ENCODE measurements around the gene PRKCB. TPM values are rescaled to one million over a fixed set of nuclear protein-coding genes. Genes with fewer than 3 reads are reported as not detected.

Gene PRKCB
- total RNA-seq, 4 donors from 2014 or later = 7.4 to 21.6 (median 12.9) TPM

DNA sequence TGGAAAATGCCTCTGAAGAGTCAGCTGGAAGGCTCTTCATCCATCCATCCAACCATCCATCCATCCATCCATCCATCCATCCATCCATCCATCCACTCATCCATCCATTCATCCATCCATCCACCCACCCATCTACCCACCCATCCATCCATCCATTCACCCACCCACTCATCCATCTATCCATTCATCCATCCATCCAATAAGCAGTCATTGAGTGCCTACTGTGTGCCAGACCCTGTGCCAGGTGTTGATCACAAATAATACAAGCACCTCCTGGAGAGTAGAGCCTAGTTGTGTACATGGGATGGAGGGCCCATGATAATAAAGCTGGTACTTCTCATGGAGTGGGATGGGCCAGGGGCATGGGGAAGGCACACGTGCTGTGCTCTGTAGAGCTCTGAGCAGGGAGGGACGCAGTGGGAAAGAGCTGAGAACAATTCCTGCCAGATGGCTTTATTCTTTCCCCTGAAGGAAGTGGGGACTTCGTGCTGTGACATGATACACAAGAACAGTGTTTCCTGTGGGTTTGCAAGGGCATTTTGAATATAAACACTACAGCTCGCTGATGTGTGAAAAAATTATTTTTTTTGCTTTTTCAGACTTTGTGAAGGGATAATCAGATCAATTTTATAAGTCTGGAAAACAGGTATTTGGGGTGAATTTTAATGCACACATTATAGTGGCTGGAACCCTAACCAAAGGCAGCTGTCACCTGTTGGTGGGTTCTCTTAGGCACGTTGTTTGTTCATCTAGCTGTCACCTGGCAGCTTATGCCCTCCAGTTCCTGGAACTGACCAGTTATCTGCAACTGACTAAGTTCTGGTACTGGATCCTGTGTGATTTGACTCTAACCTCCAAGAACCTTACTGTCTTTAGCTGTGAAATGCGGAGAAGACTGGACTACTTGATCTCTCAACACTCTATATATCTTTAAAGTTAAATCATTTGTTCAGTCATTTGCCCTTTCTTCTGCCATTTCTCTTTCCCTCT is 61.3 kb downstream of the PRKCB start:
- H3K4me3 ChIP-seq (ENCODE audit: low read depth, poor library complexity, severe bottlenecking) = no peak overlapping the region
- intact Hi-C loops (cut with DNase I; ENCODE audit: low total_unique reads) = no loop called here
- TF ChIP-seq, protein P1, sequence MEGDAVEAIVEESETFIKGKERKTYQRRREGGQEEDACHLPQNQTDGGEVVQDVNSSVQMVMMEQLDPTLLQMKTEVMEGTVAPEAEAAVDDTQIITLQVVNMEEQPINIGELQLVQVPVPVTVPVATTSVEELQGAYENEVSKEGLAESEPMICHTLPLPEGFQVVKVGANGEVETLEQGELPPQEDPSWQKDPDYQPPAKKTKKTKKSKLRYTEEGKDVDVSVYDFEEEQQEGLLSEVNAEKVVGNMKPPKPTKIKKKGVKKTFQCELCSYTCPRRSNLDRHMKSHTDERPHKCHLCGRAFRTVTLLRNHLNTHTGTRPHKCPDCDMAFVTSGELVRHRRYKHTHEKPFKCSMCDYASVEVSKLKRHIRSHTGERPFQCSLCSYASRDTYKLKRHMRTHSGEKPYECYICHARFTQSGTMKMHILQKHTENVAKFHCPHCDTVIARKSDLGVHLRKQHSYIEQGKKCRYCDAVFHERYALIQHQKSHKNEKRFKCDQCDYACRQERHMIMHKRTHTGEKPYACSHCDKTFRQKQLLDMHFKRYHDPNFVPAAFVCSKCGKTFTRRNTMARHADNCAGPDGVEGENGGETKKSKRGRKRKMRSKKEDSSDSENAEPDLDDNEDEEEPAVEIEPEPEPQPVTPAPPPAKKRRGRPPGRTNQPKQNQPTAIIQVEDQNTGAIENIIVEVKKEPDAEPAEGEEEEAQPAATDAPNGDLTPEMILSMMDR (IDR thresholded peaks at IDR 0.05) = no peak
- no peak for TF ChIP-seq POLR2A (IDR thresholded peaks at IDR 0.05)
- no peak for DNase-seq (ENCODE audit: low spot score in 2 of 2)
- WGBS, 2 donors = 49 to 57% methylated on average over 6 of the region's 6 CpGs

DNA sequence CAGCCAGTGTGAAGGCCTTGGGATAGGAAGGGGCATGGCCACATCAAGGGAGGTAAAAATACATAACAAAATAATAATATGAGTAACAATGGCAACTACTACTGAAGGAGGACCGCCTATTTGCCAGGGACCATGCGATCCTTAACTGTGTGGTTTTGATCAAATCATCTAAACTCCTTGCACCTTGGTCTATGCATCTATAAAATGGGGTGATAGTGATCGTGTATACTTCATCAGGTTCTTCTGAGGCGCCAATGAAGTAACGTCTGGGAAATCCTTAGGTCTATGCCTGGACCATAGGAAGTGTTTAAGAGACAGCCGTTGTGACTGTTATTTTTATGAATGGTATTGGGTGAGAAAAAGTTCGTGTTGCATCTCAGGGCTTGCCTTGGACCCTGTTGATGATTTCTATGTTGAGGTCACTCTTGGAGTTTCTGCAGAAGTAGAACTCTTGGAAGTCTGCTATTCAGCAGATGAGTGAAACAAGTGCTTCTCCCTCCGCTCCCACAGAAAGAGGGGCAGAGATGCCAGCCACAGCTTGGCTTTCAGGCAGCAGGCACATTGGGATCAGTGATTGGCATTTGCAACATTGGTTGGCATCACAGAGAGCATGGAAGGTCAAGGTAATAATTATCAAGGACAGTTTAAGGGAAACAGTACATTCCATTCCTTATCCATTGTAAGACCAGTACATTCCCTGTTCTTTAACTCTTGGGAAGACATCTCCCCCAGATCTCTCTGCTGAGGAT is 63.1 kb downstream of the PRKCB start:
- 89% methylated on average over 8 of the region's 8 CpGs for WGBS, 2 donors
- TF ChIP-seq POLR2A (IDR thresholded peaks at IDR 0.05) = no peak
- TF ChIP-seq, protein P1 (IDR thresholded peaks at IDR 0.05) = no peak
- intact Hi-C loops (cut with DNase I; ENCODE audit: low total_unique reads) = no loop called here
- no peak for DNase-seq (ENCODE audit: low spot score in 2 of 2)
- no peak overlapping the region for H3K4me3 ChIP-seq (ENCODE audit: low read depth, poor library complexity, severe bottlenecking)

DNA sequence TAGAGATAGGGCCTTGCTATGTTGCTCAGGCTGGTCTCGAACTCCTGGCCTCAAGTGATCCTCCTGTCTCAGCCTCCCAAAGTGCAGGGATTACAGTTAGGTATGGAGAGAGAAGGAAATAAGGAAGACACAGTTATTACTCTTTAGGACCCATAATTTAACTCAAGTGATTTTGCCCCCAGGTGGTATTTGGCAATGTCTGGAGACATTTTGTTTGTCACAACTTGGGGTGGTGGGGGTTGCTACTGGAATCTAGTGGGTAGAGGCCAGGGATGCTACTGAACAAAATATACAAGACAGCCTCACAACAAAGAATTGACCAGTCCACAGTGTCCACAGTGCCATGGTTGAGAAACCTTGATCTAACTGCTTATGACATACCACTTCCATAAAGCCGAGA is 64.1 kb downstream of the PRKCB start:
- WGBS, 2 donors = 82 to 92% methylated on average over 2 of the region's 2 CpGs

GRCh38 chr16:23900480-23901177 is 64.8 kb downstream of the PRKCB start:
- H3K4me3 ChIP-seq (ENCODE audit: low read depth, poor library complexity, severe bottlenecking) = no peak overlapping the region
- intact Hi-C loops (cut with DNase I; ENCODE audit: low total_unique reads) = no loop called here
- DNase-seq (ENCODE audit: low spot score in 2 of 2) = no peak
- TF ChIP-seq, protein P1 (IDR thresholded peaks at IDR 0.05) = no peak
- TF ChIP-seq POLR2A (IDR thresholded peaks at IDR 0.05) = no peak
- 74 to 81% methylated on average over 7 of the region's 7 CpGs for WGBS, 2 donors

More for the DNA sequence above, 64.1 kb downstream of the PRKCB start:
- H3K4me3 ChIP-seq (ENCODE audit: low read depth, poor library complexity, severe bottlenecking) = no peak overlapping the region
- DNase-seq (ENCODE audit: low spot score in 2 of 2) = no peak
- intact Hi-C loops (cut with DNase I; ENCODE audit: low total_unique reads) = no loop called here
- TF ChIP-seq POLR2A (IDR thresholded peaks at IDR 0.05) = no peak
- TF ChIP-seq, protein P1 (IDR thresholded peaks at IDR 0.05) = no peak

DNA sequence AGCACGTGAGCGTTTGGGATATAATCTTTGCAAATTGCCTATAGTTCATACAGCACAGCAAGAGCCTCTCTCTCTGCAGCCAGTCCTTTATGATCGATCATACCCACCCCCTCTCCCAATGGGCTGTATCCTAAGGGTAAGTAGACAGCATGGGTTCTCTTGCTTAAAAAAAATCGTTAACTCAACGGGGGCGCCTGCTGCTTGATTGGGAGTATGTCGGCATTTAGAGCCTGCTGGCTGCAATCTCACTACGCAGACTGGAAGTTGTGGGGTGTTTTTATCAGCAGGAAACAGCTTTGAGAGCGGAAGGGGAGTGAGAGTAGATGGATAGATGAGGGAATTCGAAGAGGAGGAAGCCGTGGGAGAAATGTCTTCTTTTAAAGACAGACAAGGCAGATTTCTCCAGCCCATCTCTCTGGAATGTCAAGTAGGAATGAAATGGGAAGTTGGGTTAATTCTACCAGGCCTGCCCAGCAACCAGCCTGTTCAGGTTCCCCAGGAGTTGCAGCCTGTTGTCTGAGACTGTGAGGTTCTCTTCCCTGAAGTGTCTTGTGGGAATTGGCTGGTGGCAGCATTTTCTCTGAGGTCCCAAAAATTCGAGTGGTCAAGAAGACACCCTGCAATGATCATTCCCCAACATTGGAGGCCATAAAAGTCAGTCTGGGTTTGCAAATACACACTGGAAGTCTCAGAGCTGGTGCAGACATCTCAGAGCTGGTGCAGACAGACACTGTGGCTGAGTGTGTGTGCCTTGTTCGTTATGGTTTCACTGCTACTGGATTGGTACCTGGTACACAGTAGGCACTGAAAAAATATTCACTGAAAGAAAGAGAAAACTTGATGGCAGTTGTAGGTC is 65.6 kb downstream of the PRKCB start:
- TF ChIP-seq, protein P1 (IDR thresholded peaks at IDR 0.05) = no peak
- TF ChIP-seq POLR2A (IDR thresholded peaks at IDR 0.05) = no peak
- intact Hi-C loops (cut with DNase I; ENCODE audit: low total_unique reads) = no loop called here
- 51% methylated on average over 13 of the region's 13 CpGs for WGBS, 2 donors

More for the DNA sequence above, 65.6 kb downstream of the PRKCB start:
- no peak for DNase-seq (ENCODE audit: low spot score in 2 of 2)
- H3K4me3 ChIP-seq (ENCODE audit: low read depth, poor library complexity, severe bottlenecking) = no peak overlapping the region
